H9 (cell line): ENCODE data around the gene UBAP1. TPM values are rescaled to one million over a fixed set of nuclear protein-coding genes. Genes with fewer than 3 reads are reported as not detected.

ENCODE experiments used
- DNase-seq: peaks from one replicate; pipeline ENCODE4 v3.0.0-alpha.2; 2017
- H2AFZ ChIP-seq: one replicate; pipeline ENCODE4 v1.6.1; 2013; ENCODE audit warnings: mild to moderate bottlenecking, low read length, control low read depth, moderate library complexity
- H2AK5ac ChIP-seq: 2 replicates; pipeline ENCODE4 v1.6.1; 2013; ENCODE audit warnings: low read length, control low read depth, mixed read lengths; ENCODE audit not compliant: insufficient read length
- H2BK120ac ChIP-seq: one replicate; pipeline ENCODE4 v1.6.1; 2013; ENCODE audit warnings: low read depth, mild to moderate bottlenecking, low read length, control low read depth, inconsistent platforms; ENCODE audit not compliant: poor library complexity, severe bottlenecking
- H2BK12ac ChIP-seq: 2 replicates; pipeline ENCODE4 v1.6.1; 2013; ENCODE audit warnings: low read length, control low read depth, mixed read lengths, low read depth; ENCODE audit not compliant: insufficient read length
- H2BK15ac ChIP-seq: 2 replicates; pipeline ENCODE4 v1.6.1; 2013; ENCODE audit warnings: low read depth, low read length, control low read depth
- H2BK20ac ChIP-seq: one replicate; pipeline ENCODE4 v1.6.1; 2013; ENCODE audit warnings: low read depth, mild to moderate bottlenecking, low read length, control low read depth, inconsistent platforms; ENCODE audit not compliant: poor library complexity, severe bottlenecking
- H2BK5ac ChIP-seq: 2 replicates; pipeline ENCODE4 v1.6.1; 2013; ENCODE audit warnings: low read length, control low read depth, mixed read lengths; ENCODE audit not compliant: insufficient read length
- H3K14ac ChIP-seq: 2 replicates; pipeline ENCODE4 v1.6.1; 2013; ENCODE audit warnings: low read length, control low read depth; ENCODE audit not compliant: insufficient read depth
- H3K18ac ChIP-seq: 2 replicates; pipeline ENCODE4 v1.6.1; 2013; ENCODE audit warnings: low read depth, mild to moderate bottlenecking, mixed read lengths, low read length, control low read depth; ENCODE audit not compliant: insufficient read length
- H3K23ac ChIP-seq: 2 replicates; pipeline ENCODE4 v1.6.1; 2013; ENCODE audit warnings: low read length, control low read depth, mixed read lengths, low read depth; ENCODE audit not compliant: insufficient read length
- H3K23me2 ChIP-seq: 2 replicates; pipeline ENCODE4 v1.6.1; 2013; ENCODE audit warnings: low read depth, mild to moderate bottlenecking, mixed read lengths, low read length, control low read depth; ENCODE audit not compliant: insufficient read length, poor library complexity, severe bottlenecking
- H3K27ac ChIP-seq: 2 replicates; pipeline ENCODE4 v1.5.1; 2013; ENCODE audit warnings: low read length, control low read depth, mixed read lengths, low read depth; ENCODE audit not compliant: insufficient read length
- H3K27me3 ChIP-seq: 2 replicates; pipeline ENCODE4 v1.6.1; 2013; ENCODE audit warnings: low read length, control low read depth, inconsistent platforms; ENCODE audit not compliant: insufficient read depth
- H3K4ac ChIP-seq: 2 replicates; pipeline ENCODE4 v1.6.1; 2013; ENCODE audit warnings: low read depth, mild to moderate bottlenecking, control low read depth, inconsistent platforms, low read length, moderate library complexity
- H3K4me1 ChIP-seq: 2 replicates; pipeline ENCODE4 v1.6.1; 2013; ENCODE audit warnings: low read length, control low read depth, inconsistent platforms; ENCODE audit not compliant: insufficient read depth
- H3K4me2 ChIP-seq: 2 replicates; pipeline ENCODE4 v1.6.1; 2013; ENCODE audit warnings: low read length, control low read depth, mixed read lengths; ENCODE audit not compliant: insufficient read length, insufficient read depth
- H3K56ac ChIP-seq: 2 replicates; pipeline ENCODE4 v1.6.1; 2013; ENCODE audit warnings: low read depth, mild to moderate bottlenecking, mixed read lengths, low read length, control low read depth; ENCODE audit not compliant: insufficient read length
- H3K79me1 ChIP-seq: 2 replicates; pipeline ENCODE4 v1.6.1; 2013; ENCODE audit warnings: low read depth, mild to moderate bottlenecking, moderate library complexity, low read length, control low read depth, inconsistent platforms; ENCODE audit not compliant: insufficient read depth, poor library complexity, severe bottlenecking
- H3K79me2 ChIP-seq: 2 replicates; pipeline ENCODE4 v1.6.1; 2013; ENCODE audit warnings: low read length, control low read depth, inconsistent platforms; ENCODE audit not compliant: insufficient read depth
- H3K9ac ChIP-seq: 2 replicates; pipeline ENCODE4 v1.6.1; 2013; ENCODE audit warnings: low read length, control low read depth, mixed read lengths; ENCODE audit not compliant: insufficient read length; ENCODE audit errors: extremely low read depth
- H3K9me3 ChIP-seq: one replicate; pipeline ENCODE4 v1.6.1; 2013; ENCODE audit warnings: low read depth, low read length, inconsistent platforms; ENCODE audit not compliant: control insufficient read depth
- H3T11ph ChIP-seq: one replicate; pipeline ENCODE4 v1.6.1; 2013; ENCODE audit warnings: mild to moderate bottlenecking, low read length, control low read depth, inconsistent platforms
- H4K20me1 ChIP-seq: one replicate; pipeline ENCODE4 v1.6.1; 2013; ENCODE audit not compliant: control insufficient read depth, insufficient read length, insufficient read depth
- H4K5ac ChIP-seq: 2 replicates; pipeline ENCODE4 v1.6.1; 2013; ENCODE audit warnings: low read depth, mild to moderate bottlenecking, mixed read lengths, low read length, control low read depth; ENCODE audit not compliant: insufficient read length
- H4K8ac ChIP-seq: replicated peaks from 2 replicates; pipeline ENCODE4 v1.6.1; 2013; ENCODE audit warnings: low read length, control low read depth, mixed read lengths, low read depth; ENCODE audit not compliant: insufficient read length
- H4K91ac ChIP-seq: 2 replicates; pipeline ENCODE4 v1.6.1; 2013; ENCODE audit warnings: low read depth, mild to moderate bottlenecking, moderate library complexity, mixed read lengths, low read length, control low read depth; ENCODE audit not compliant: insufficient read length
- H3K27ac Mint-ChIP-seq, 3 experiments: 2 replicates in 2 of 3; 3 replicates in 1 of 3; pipeline ENCODE4 v1.8.0; 2020 to 2021; ENCODE audit warnings: mixed read lengths in 3 of 3, mild to moderate bottlenecking in 1 of 3, moderate library complexity in 1 of 3
- H3K27me3 Mint-ChIP-seq: 2 replicates; pipeline ENCODE4 v1.8.0; 2021; ENCODE audit warnings: low read depth, mild to moderate bottlenecking, moderate library complexity, mixed read lengths
- H3K36me3 Mint-ChIP-seq, 3 experiments: 2 replicates in 2 of 3; 3 replicates in 1 of 3; pipeline ENCODE4 v1.8.0; 2020 to 2021; ENCODE audit warnings: low read depth in 3 of 3, mixed read lengths in 3 of 3; ENCODE audit not compliant: insufficient read depth in 1 of 3
- H3K4me1 Mint-ChIP-seq, 2 experiments: 2 replicates each; pipeline ENCODE4 v1.8.0; 2020; ENCODE audit warnings: mixed read lengths in 2 of 2
- H3K4me3 Mint-ChIP-seq, 2 experiments: 2 replicates in 1 of 2; 3 replicates in 1 of 2; pipeline ENCODE4 v1.8.0; 2020 to 2021; ENCODE audit warnings: mild to moderate bottlenecking in 2 of 2, mixed read lengths in 2 of 2, moderate library complexity in 1 of 2
- H3K9me3 Mint-ChIP-seq, 2 experiments: 2 replicates in 1 of 2; 3 replicates in 1 of 2; pipeline ENCODE4 v1.8.0; 2020; ENCODE audit warnings: mild to moderate bottlenecking in 2 of 2, mixed read lengths in 2 of 2, moderate library complexity in 1 of 2
- CTCF ChIP-seq: fragments of 200-600 bp; sonication (generic); conservative IDR thresholded peaks from 3 replicates; pipeline ENCODE4 v1.8.0; 2021; ENCODE audit warnings: antibody characterized with exemption, mild to moderate bottlenecking
- WGBS: extraction: QIAGEN DNeasy Blood & Tissue Kit; methylation state at CpG from one replicate; pipeline ENCODE4 v1.1.7; 2013; ENCODE audit warnings: missing lambda C conversion rate, low lambda C conversion rate, mixed read lengths; ENCODE audit not compliant: insufficient read length; ENCODE audit errors: extremely low coverage; 5-methylcytosine and 5-hydroxymethylcytosine counted together
- total RNA-seq: library from RNA; stranded (reverse); gene quantifications from 2 replicates; pipeline ENCODE4 v1.2.1, GENCODE V29; 2021

The UBAP1 gene
- total RNA-seq, 1 experiment from 2014 or later: 32.6 TPM

DNA sequence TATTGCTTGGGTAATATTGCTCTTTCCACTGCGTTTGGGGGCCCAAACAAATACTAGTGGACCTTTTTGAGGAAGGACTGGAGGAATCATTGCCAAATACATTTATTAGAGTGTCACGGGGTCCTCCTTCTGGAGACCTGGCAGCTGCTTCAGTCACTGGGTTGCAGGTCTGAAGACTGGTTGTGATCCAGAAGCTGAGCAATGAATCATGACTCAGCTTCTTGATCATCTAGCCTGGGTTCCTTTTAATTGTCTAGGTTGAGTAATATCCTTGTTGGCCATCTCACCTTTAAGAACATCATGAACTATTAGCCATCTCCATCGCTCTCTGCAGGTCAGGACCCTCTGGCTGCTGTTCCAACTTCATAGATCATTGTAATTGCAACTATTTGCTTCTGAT lies 15.4 kb upstream of the UBAP1 start:
- Histone ChIP-seq H3T11ph (no peak overlapping the region), H2BK5ac (no peak overlapping the region), H3K23ac (no peak overlapping the region), H3K4me2 (no peak overlapping the region), H3K4ac (no peak overlapping the region), H2BK15ac (no peak overlapping the region), H3K14ac (no peak overlapping the region), H2BK20ac (no peak overlapping the region), H3K79me1 (no peaks in the 10 kb centered on the region), H4K20me1 (no peaks in the 10 kb centered on the region), H3K9me3 (no peaks in the 10 kb centered on the region), H3K9ac (no peak overlapping the region), H3K4me1 (no peaks in the 10 kb centered on the region), H3K23me2 (no peaks in the 10 kb centered on the region), H4K91ac (no peak overlapping the region), H3K27ac (no peak overlapping the region), H3K79me2 (no peaks in the 10 kb centered on the region), H3K27me3 (no peaks in the 10 kb centered on the region), H3K56ac (no peak overlapping the region), H2AK5ac (no peak overlapping the region), H4K5ac (no peak overlapping the region), H4K8ac (no peak overlapping the region), H2BK120ac (no peak overlapping the region), H2AFZ (no peak overlapping the region), H2BK12ac (no peak overlapping the region), H3K18ac (no peak overlapping the region)
- Mint-ChIP-seq H3K36me3 (no peaks in the 10 kb centered on the region), H3K4me3 (no peak overlapping the region), H3K9me3 (no peaks in the 10 kb centered on the region), H3K27ac (peak overlapping the region in 1 of 3 experiments; percentile 98; a peak in 1 of 7 replicates), H3K27me3 (no peaks in the 10 kb centered on the region), H3K4me1 (no peaks in the 10 kb centered on the region)
- TF ChIP-seq CTCF: no peak
- no peak for DNase-seq
- WGBS: no CpG with 5 or more reads among the region's 3 CpGs
